Smooth muscle cell (in vitro differentiated cells): ENCODE data around the gene EPN2. TPM values are rescaled to one million over a fixed set of nuclear protein-coding genes. Genes with fewer than 3 reads are reported as not detected.

Experiments
- DNase-seq: peaks from one replicate; lab custom pipeline; 2025; ENCODE audit not compliant: unreplicated experiment; lab: John Stamatoyannopoulos, UW
- H2AFZ ChIP-seq: fragments of 200-600 bp; sonication (generic); 2 replicates; pipeline ENCODE4 v1.6.0; 2016; ENCODE audit warnings: antibody characterized with exemption, low read depth, mild to moderate bottlenecking
- H3F3A ChIP-seq: fragments of 200-600 bp; sonication (generic); 2 replicates; pipeline ENCODE4 v1.6.0; 2017; ENCODE audit warnings: antibody characterized with exemption, low read depth
- H3K27ac ChIP-seq: fragments of 200-600 bp; sonication (generic); 2 replicates; pipeline ENCODE4 v1.5.1; 2016; ENCODE audit warnings: low read depth, mild to moderate bottlenecking
- H3K27me3 ChIP-seq: fragments of 200-600 bp; sonication (generic); 2 replicates; pipeline ENCODE4 v1.6.1; 2016; ENCODE audit warnings: low read depth, mild to moderate bottlenecking
- H3K36me3 ChIP-seq: fragments of 200-600 bp; sonication (generic); 2 replicates; pipeline ENCODE4 v1.5.1; 2016; ENCODE audit warnings: low read depth
- H3K4me1 ChIP-seq: fragments of 200-600 bp; sonication (generic); 2 replicates; pipeline ENCODE4 v1.5.1; 2016; ENCODE audit warnings: low read depth
- H3K4me2 ChIP-seq: fragments of 200-600 bp; sonication (generic); 2 replicates; pipeline ENCODE4 v1.6.0; 2016; ENCODE audit warnings: mild to moderate bottlenecking
- H3K4me3 ChIP-seq: fragments of 200-600 bp; sonication (generic); 2 replicates; pipeline ENCODE4 v1.5.1; 2016; ENCODE audit warnings: mild to moderate bottlenecking
- H3K79me2 ChIP-seq: fragments of 200-600 bp; sonication (generic); 2 replicates; pipeline ENCODE4 v1.6.0; 2016; ENCODE audit warnings: low read depth, mild to moderate bottlenecking
- H3K9ac ChIP-seq: fragments of 200-600 bp; sonication (generic); 2 replicates; pipeline ENCODE4 v1.6.0; 2016; ENCODE audit warnings: low read depth
- H3K9me3 ChIP-seq: fragments of 200-600 bp; sonication (generic); replicated peaks from 2 replicates; pipeline ENCODE4 v1.5.1; 2016; ENCODE audit warnings: low read depth
- H4K20me1 ChIP-seq: fragments of 200-600 bp; sonication (generic); 2 replicates; pipeline ENCODE4 v1.6.0; 2016; ENCODE audit warnings: low read depth
- WGBS: methylation state at CpG from one replicate; pipeline ENCODE4 v1.1.7; 2016; ENCODE audit warnings: low lambda C conversion rate; 5-methylcytosine and 5-hydroxymethylcytosine counted together
- polyA plus RNA-seq: library from polyadenylated mRNA; unstranded; fragments of >200 nt; fragmentation: Nextera tagmentation; extraction: Ambion mirVana; gene quantifications from 2 replicates; pipeline ENCODE4 v1.2.1, GENCODE V29; 2016
- total RNA-seq: library from RNA; depleted of rRNA; stranded (reverse); fragments of >200 nt; gene quantifications from 2 replicates; pipeline ENCODE4 v1.2.3, GENCODE V29; 2014
- TF ChIP-seq, protein P1 (sequence below): fragments of 200-600 bp; sonication (generic); IDR thresholded peaks from 2 replicates; pipeline ENCODE4 v1.5.1; 2017; ENCODE audit warnings: borderline replicate concordance, mild to moderate bottlenecking, antibody characterized with exemption; ENCODE audit not compliant: insufficient read depth, poor library complexity, severe bottlenecking

EPN2 gene
- total and polyA plus RNA-seq, 2 experiments from 2014 or later, result 27.6 to 46.7 TPM

DNA sequence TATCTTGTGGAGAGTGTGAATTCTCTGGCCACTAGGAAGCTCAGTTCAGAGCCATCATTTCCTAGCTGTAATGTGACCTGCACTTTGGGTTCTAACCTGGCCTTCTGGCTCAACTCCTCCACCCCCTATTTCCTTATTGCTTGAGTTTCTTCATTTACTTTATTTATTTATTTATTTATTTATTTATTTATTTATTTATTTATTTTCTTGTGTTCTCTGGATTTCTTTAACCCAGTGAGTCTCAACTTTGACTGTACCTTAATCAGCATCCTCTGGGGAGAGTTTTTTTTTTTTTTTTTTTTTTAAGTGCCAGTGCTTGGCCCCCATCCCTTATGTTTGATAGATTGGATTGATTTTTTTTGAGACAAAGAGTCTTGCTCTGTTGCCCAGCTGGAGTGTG, 18.1 kb downstream of the EPN2 start:
- Histone ChIP-seq H3K27ac (no peak overlapping the region), H3K4me1 (no peaks in the 10 kb centered on the region), H3K9me3 (no peaks in the 10 kb centered on the region), H2AFZ (no peak overlapping the region), H3F3A (no peaks in the 10 kb centered on the region), H3K27me3 (no peaks in the 10 kb centered on the region), H3K4me2 (no peak overlapping the region), H4K20me1 (peaks cover 100% of the 10 kb centered on the region), H3K4me3 (no peak overlapping the region), H3K36me3 (no peaks in the 10 kb centered on the region), H3K9ac (no peak overlapping the region), H3K79me2 (peaks cover 99% of the 10 kb centered on the region)
- no peak for DNase-seq
- TF ChIP-seq, protein P1, sequence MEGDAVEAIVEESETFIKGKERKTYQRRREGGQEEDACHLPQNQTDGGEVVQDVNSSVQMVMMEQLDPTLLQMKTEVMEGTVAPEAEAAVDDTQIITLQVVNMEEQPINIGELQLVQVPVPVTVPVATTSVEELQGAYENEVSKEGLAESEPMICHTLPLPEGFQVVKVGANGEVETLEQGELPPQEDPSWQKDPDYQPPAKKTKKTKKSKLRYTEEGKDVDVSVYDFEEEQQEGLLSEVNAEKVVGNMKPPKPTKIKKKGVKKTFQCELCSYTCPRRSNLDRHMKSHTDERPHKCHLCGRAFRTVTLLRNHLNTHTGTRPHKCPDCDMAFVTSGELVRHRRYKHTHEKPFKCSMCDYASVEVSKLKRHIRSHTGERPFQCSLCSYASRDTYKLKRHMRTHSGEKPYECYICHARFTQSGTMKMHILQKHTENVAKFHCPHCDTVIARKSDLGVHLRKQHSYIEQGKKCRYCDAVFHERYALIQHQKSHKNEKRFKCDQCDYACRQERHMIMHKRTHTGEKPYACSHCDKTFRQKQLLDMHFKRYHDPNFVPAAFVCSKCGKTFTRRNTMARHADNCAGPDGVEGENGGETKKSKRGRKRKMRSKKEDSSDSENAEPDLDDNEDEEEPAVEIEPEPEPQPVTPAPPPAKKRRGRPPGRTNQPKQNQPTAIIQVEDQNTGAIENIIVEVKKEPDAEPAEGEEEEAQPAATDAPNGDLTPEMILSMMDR, result no peak

DNA sequence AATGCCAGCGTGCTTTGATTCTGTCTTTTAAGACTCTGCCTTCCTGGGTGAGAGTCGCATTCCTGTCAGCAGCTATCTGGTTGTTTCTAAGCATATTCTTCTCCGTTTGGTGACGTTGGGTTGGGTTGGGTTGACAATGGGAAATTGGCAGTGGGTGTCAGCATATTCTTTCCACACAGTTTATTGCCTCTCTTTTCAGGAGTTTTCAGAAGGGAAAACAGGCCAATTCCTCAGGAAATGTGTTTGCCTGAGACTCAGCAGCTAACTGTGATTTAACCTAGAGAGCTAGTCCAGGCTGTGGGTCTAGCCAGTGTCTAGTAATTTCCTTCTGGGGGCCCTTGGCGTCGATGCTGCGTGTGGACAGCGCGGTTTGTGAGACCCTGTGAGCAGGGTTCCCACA, 21.2 kb downstream of the EPN2 start:
- TF ChIP-seq, protein P1, result no peak
- peaks cover 90% of the 10 kb centered on the region for H3K79me2 ChIP-seq
- 98% methylated on average over 9 of the region's 9 CpGs for WGBS

DNA sequence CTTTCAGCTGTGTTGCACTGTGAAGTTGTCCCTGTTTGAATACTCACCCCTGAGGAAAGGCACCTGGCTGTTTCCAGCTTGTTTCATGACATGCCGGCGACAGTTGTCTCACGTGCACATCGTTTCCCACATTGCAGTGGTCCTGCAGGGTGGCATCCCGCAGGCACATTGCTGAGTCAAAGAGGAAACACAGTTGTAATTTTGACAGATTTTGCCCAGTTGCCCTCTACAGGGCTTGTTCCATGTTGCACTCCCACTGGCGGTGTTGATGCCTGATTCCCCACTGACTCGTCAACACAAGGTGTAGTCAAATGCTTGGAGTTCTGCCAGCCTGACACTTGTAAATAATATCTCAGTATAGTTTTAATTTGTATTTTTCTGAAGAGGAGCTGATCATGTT, 23.8 kb downstream of the EPN2 start:
- no peaks in the 10 kb centered on the region for H3K36me3 ChIP-seq
- peaks cover 98% of the 10 kb centered on the region for H4K20me1 ChIP-seq
- no peak overlapping the region for H2AFZ ChIP-seq
- peaks cover 89% of the 10 kb centered on the region for H3K79me2 ChIP-seq
- peaks cover 14% of the 10 kb centered on the region for H3K4me1 ChIP-seq
- WGBS, result 84% methylated on average over 7 of the region's 7 CpGs
- peak overlapping the region; percentile 90 for H3K27ac ChIP-seq
- H3K27me3 ChIP-seq, result no peaks in the 10 kb centered on the region
- no peak overlapping the region for H3K4me3 ChIP-seq
- no peak for DNase-seq
- TF ChIP-seq, protein P1, result no peak
- no peak overlapping the region for H3K9ac ChIP-seq
- H3F3A ChIP-seq, result no peaks in the 10 kb centered on the region
- no peak overlapping the region for H3K4me2 ChIP-seq
- no peaks in the 10 kb centered on the region for H3K9me3 ChIP-seq

More for the DNA sequence above, 21.2 kb downstream of the EPN2 start:
- no peak overlapping the region for H3K4me3 ChIP-seq
- no peak overlapping the region for H3K4me2 ChIP-seq
- H4K20me1 ChIP-seq, result peaks cover 98% of the 10 kb centered on the region
- DNase-seq, result no peak
- no peak overlapping the region for H3K9ac ChIP-seq
- H3K36me3 ChIP-seq, result no peaks in the 10 kb centered on the region
- H2AFZ ChIP-seq, result no peak overlapping the region
- no peaks in the 10 kb centered on the region for H3F3A ChIP-seq
- H3K27me3 ChIP-seq, result no peaks in the 10 kb centered on the region
- peaks cover 4% of the 10 kb centered on the region for H3K4me1 ChIP-seq
- no peaks in the 10 kb centered on the region for H3K9me3 ChIP-seq
- H3K27ac ChIP-seq, result no peak overlapping the region

DNA sequence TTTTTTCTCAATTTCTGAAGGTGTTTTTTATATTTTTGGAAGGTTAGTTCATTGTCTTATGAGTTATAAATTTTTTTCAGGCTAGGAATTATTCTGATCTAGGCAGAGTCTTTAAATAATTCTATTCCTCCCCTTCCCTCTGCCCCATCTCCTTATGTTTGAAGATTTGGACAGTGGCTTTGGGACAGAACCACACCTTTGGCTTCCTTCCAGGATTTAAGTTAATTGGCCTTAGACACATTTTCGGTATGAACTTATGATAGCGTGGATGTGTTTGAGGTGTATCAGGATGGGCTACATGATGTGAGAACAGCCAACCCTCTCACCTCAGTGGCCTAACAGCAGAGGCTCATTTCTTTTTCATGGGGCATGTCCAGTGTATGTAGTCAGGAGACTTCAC, 24.3 kb downstream of the EPN2 start:
- Histone ChIP-seq H3K36me3 (no peaks in the 10 kb centered on the region), H3K4me1 (peaks cover 14% of the 10 kb centered on the region), H3K27ac (peak overlapping the region; percentile 90), H3K9ac (no peak overlapping the region), H2AFZ (no peak overlapping the region), H3K4me2 (no peak overlapping the region), H4K20me1 (peaks cover 97% of the 10 kb centered on the region), H3K79me2 (peaks cover 89% of the 10 kb centered on the region), H3F3A (no peaks in the 10 kb centered on the region), H3K9me3 (no peaks in the 10 kb centered on the region), H3K27me3 (no peaks in the 10 kb centered on the region), H3K4me3 (no peak overlapping the region)
- DNase-seq, result no peak
- TF ChIP-seq, protein P1, result no peak
- 90% methylated on average over 2 of the region's 2 CpGs for WGBS
